DND-41 (cell line): ENCODE measurements around the gene PWWP2B.

ENCODE experiments used
- ATAC-seq: fragments of 200-7000 bp; cut with Tn5 transposase; 3 replicates; pipeline ENCODE4 v1.9.1; 2021; ENCODE audit warnings: low read depth; ENCODE audit not compliant: insufficient read depth
- DNase-seq: peaks from one replicate; pipeline ENCODE4 v3.0.0-alpha.2; 2020
- H2AFZ ChIP-seq: 2 replicates; pipeline ENCODE4 v1.6.0; 2012; ENCODE audit warnings: low read depth, low read length
- H3K27ac ChIP-seq: 2 replicates; pipeline ENCODE4 v1.5.1; 2012; ENCODE audit warnings: low read length, inconsistent platforms
- H3K27me3 ChIP-seq: fragments of 200-600 bp; sonication (generic); 2 replicates; pipeline ENCODE4 v1.6.0; 2012; ENCODE audit warnings: low read length, mild to moderate bottlenecking, inconsistent platforms; ENCODE audit not compliant: insufficient read depth, poor library complexity
- H3K36me3 ChIP-seq: 2 replicates; pipeline ENCODE4 v1.5.1; 2012; ENCODE audit warnings: low read length, inconsistent platforms; ENCODE audit not compliant: insufficient read depth
- H3K4me1 ChIP-seq: 2 replicates; pipeline ENCODE4 v1.5.1; 2012; ENCODE audit warnings: mild to moderate bottlenecking, low read length; ENCODE audit not compliant: insufficient read depth
- H3K4me2 ChIP-seq: 2 replicates; pipeline ENCODE4 v1.6.0; 2012; ENCODE audit warnings: mild to moderate bottlenecking, moderate library complexity, low read length, inconsistent platforms; ENCODE audit not compliant: insufficient read depth
- H3K4me3 ChIP-seq, 2 experiments: fragments of 200-600 bp in 1 of 2; shearing (Covaris generic) in 1 of 2; 2 replicates each; pipeline ENCODE4 v1.5.1; 2012 to 2016; ENCODE audit warnings: inconsistent platforms in 2 of 2, low read length in 2 of 2, mild to moderate bottlenecking in 2 of 2, low read depth in 1 of 2, moderate library complexity in 1 of 2
- H3K79me2 ChIP-seq: 2 replicates; pipeline ENCODE4 v1.6.0; 2012; ENCODE audit warnings: low read length, inconsistent platforms; ENCODE audit not compliant: insufficient read depth
- H3K9ac ChIP-seq: 2 replicates; pipeline ENCODE4 v1.6.0; 2012; ENCODE audit warnings: low read depth, mild to moderate bottlenecking, inconsistent platforms, low read length, moderate library complexity
- H3K9me3 ChIP-seq: 2 replicates; pipeline ENCODE4 v1.5.1; 2012; ENCODE audit warnings: low read length, moderate library complexity, mild to moderate bottlenecking, inconsistent platforms; ENCODE audit not compliant: insufficient read depth, severe bottlenecking
- H4K20me1 ChIP-seq: 2 replicates; pipeline ENCODE4 v1.6.0; 2012; ENCODE audit warnings: low read length; ENCODE audit not compliant: insufficient read depth
- CTCF ChIP-seq: IDR thresholded peaks from 2 replicates; pipeline ENCODE4 v1.5.1; 2012; ENCODE audit warnings: borderline replicate concordance, low read length, moderate library complexity, mild to moderate bottlenecking; ENCODE audit not compliant: poor library complexity, severe bottlenecking; ENCODE audit errors: extremely low read depth
- EZH2 ChIP-seq: IDR thresholded peaks from 3 replicates; pipeline ENCODE4 v1.6.1; 2012; ENCODE audit warnings: borderline replicate concordance, low read depth, mild to moderate bottlenecking, moderate library complexity, low read length, inconsistent platforms; ENCODE audit not compliant: severe bottlenecking

Gene PWWP2B

GRCh38 chr10:132425757-132426155, 28.8 kb downstream of the PWWP2B start:
- Histone ChIP-seq H3K79me2 (no peaks in the 10 kb centered on the region), H3K4me2 (no peak overlapping the region), H3K36me3 (no peaks in the 10 kb centered on the region; the same call in 1 of the 2 replicates), H3K9ac (no peak overlapping the region), H3K9me3 (peaks cover 2% of the 10 kb centered on the region), H3K27ac (no peak overlapping the region), H4K20me1 (peaks cover 7% of the 10 kb centered on the region; the same call in 1 of the 2 replicates), H3K4me1 (no peaks in the 10 kb centered on the region), H3K27me3 (no peaks in the 10 kb centered on the region), H3K4me3 (no peak overlapping the region), H2AFZ (no peak overlapping the region)
- DNase-seq: no peak
- TF ChIP-seq CTCF: no peak
- no peak for TF ChIP-seq EZH2
- no peak for ATAC-seq

- H2AFZ ChIP-seq: no peak overlapping the region
- H3K4me1 ChIP-seq: no peaks in the 10 kb centered on the region
- H3K27me3 ChIP-seq: no peaks in the 10 kb centered on the region
- H3K9ac ChIP-seq: no peak overlapping the region
- H4K20me1 ChIP-seq: peaks cover 7% of the 10 kb centered on the region; the same call in 1 of the 2 replicates
- H3K4me3 ChIP-seq: no peak overlapping the region
- TF ChIP-seq CTCF (no peak), EZH2 (no peak)
- no peak overlapping the region for H3K4me2 ChIP-seq
- H3K27ac ChIP-seq: no peak overlapping the region
- H3K36me3 ChIP-seq: no peaks in the 10 kb centered on the region; the same call in 1 of the 2 replicates
- H3K9me3 ChIP-seq: peaks cover 2% of the 10 kb centered on the region
- H3K79me2 ChIP-seq: no peaks in the 10 kb centered on the region
- ATAC-seq (no peak), DNase-seq (no peak)
Observed at GRCh38 chr10:132427006-132427771, 30.2 kb downstream of the PWWP2B start.

- H3K4me1 ChIP-seq: no peaks in the 10 kb centered on the region
- H2AFZ ChIP-seq: no peak overlapping the region
- no peak overlapping the region for H3K27ac ChIP-seq
- ATAC-seq (no peak), DNase-seq (no peak)
- H3K36me3 ChIP-seq: no peaks in the 10 kb centered on the region; the same call in 1 of the 2 replicates
- H3K27me3 ChIP-seq: no peaks in the 10 kb centered on the region
- no peak overlapping the region for H3K4me3 ChIP-seq
- H4K20me1 ChIP-seq: peaks cover 6% of the 10 kb centered on the region; the same call in 1 of the 2 replicates
- TF ChIP-seq EZH2: no peak
- TF ChIP-seq CTCF: no peak
- H3K9ac ChIP-seq: no peak overlapping the region
- peaks cover 2% of the 10 kb centered on the region for H3K9me3 ChIP-seq
- no peaks in the 10 kb centered on the region for H3K79me2 ChIP-seq
- H3K4me2 ChIP-seq: no peak overlapping the region
Observed at GRCh38 chr10:132427939-132428367, 31.0 kb downstream of the PWWP2B start.
